ENCODE data around the gene CD82.

The CD82 gene

GRCh38 chr11:44621784-44622183 lies 56.3 kb downstream of the CD82 start:
- no peak for DNase-seq

GRCh38 chr11:44622190-44622650 lies 56.8 kb downstream of the CD82 start:
- peak; percentile 17 for DNase-seq

GRCh38 chr11:44622721-44623258 lies 57.3 kb downstream of the CD82 start:
- DNase-seq: peak; percentile 10

- peak; percentile 21 for DNase-seq
Measured at GRCh38 chr11:44623341-44623730, 57.9 kb downstream of the CD82 start.

GRCh38 chr11:44623731-44624491 lies 58.4 kb downstream of the CD82 start:
- peak; percentile 22 for DNase-seq

- peak; percentile 21 for DNase-seq
Measured at GRCh38 chr11:44624761-44625221, 59.3 kb downstream of the CD82 start.

GRCh38 chr11:44625759-44626523 lies 60.5 kb downstream of the CD82 start:
- DNase-seq: peak; percentile 19

- peak; percentile 17 for DNase-seq
Measured at GRCh38 chr11:44626645-44627044, 61.2 kb downstream of the CD82 start.

- no peak for DNase-seq
Measured at GRCh38 chr11:44627165-44627789, 61.8 kb downstream of the CD82 start.

- DNase-seq: peak; percentile 18
Measured at GRCh38 chr11:44627911-44628729, 62.7 kb downstream of the CD82 start.

- DNase-seq: peak; percentile 14
Measured at GRCh38 chr11:44628730-44629700, 63.6 kb downstream of the CD82 start.

- peak; percentile 6 for DNase-seq
Measured at GRCh38 chr11:44629732-44630345, 64.4 kb downstream of the CD82 start.

GRCh38 chr11:44630511-44631210 lies 65.2 kb downstream of the CD82 start:
- no peak for DNase-seq

GRCh38 chr11:44631831-44632230 lies 66.4 kb downstream of the CD82 start:
- peak; percentile 13 for DNase-seq

- DNase-seq: peak; percentile 48
Measured at GRCh38 chr11:44632466-44633123, 67.1 kb downstream of the CD82 start.

- peak; percentile 11 for DNase-seq
Measured at GRCh38 chr11:44633641-44634040, 68.2 kb downstream of the CD82 start.

GRCh38 chr11:44634401-44635281 lies 69.2 kb downstream of the CD82 start:
- peak; percentile 61 for DNase-seq

GRCh38 chr11:44637487-44637886 lies 72.0 kb downstream of the CD82 start:
- no peak for DNase-seq
